Measurements from ENCODE around the gene ULK2. TPM values are rescaled to one million over a fixed set of nuclear protein-coding genes. Genes with fewer than 3 reads are reported as not detected.
A peak's percentile ranks its signal among the peaks of the same experiment; 100 is the strongest.
"Not testable (repeated sequence)": the region's sequence is repeated elsewhere in the genome, so short reads cannot be mapped to it uniquely, and the experiment has no call there.

ULK2 gene
- total RNA-seq, 8 experiments from 2014 or later: 3.3 to 32.7 (median 22.4) TPM

GRCh38 chr17:19771971-19772630, 95.6 kb downstream of the ULK2 start:
- peaks cover 0 to 8% of the 10 kb centered on the region in 2 donors for H3K4me1 ChIP-seq (replicated peaks in 1 of 2)
- 10 to 92% (median 66%) methylated on average over 1 to 6 of the region's 7 CpGs for WGBS, 10 experiments
- H3K27ac ChIP-seq: no peak overlapping the region
- no peak for ATAC-seq (replicated peaks in 6 of 8)
- in situ Hi-C loops (cut with MboI; ENCODE audit: low pct_unique_long_range_greater_than_20kb in 2 of 9, low sequenced_read_pairs in 9 of 9, unreplicated experiment in 9 of 9): loop anchor here in 8 of 9 experiments (25.0 kb wide), 2 partner anchors 260 to 410 kb away; partner anchors contain the start of gene B9D1 (in 8 of the 8)
- H3K4me3 ChIP-seq: no peak overlapping the region

GRCh38 chr17:19770985-19771735, 96.6 kb downstream of the ULK2 start:
- in situ Hi-C loops (cut with MboI; ENCODE audit: low pct_unique_long_range_greater_than_20kb in 2 of 9, low sequenced_read_pairs in 9 of 9, unreplicated experiment in 9 of 9): loop anchor here in 8 of 9 experiments (25.0 kb wide), 2 partner anchors 259 to 409 kb away; partner anchors contain the start of gene B9D1 (in 8 of the 8)
- Histone ChIP-seq H3K4me1 (replicated peaks in 1 of 2) (peaks cover 0 to 8% of the 10 kb centered on the region in 2 donors), H3K4me3 (no peak overlapping the region), H3K27ac (no peak overlapping the region)
- WGBS, 10 experiments: 20 to 100% (median 70%) methylated on average over 1 to 5 of the region's 6 CpGs; no CpG with 5 or more reads in 2 of the 10 experiments
- no peak for ATAC-seq (replicated peaks in 6 of 8)

DNA sequence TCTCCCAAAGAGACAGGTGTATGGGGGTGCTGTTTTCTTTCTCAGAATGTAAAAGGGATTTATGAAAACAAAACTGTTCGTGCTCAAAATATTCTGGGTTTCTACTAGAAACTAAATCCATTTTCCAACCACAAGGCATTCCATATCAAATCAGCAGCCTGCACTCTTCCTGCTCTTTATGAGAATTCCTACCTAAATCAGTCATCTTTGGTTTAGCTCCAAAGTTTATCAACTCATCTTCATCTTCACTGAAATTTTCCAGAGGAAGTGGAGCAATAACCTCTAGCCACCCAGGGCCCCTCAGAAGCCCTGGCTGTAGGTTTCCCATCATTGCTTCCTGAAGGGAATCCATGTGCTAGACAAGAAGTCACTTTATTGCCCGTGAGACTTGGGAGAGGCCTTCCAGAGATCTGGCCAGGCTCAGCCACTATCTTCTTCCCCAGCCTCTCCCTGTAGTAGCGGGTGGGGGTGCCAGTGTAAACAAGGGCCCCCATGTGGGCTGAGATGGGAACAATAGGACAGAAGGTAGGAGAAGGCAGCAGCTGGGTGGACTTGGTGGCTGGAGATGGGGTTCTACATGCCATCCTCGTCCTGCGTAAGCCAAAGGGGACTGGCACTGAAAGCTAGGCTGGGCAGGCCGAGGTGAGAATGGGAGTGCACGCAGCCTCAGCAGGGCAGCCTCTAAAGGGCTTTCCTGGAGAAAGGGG, 97.6 kb downstream of the ULK2 start:
- Histone ChIP-seq H3K27ac (no peak overlapping the region), H3K4me1 (replicated peaks in 1 of 2) (peaks cover 0 to 8% of the 10 kb centered on the region in 2 donors), H3K4me3 (no peak overlapping the region)
- in situ Hi-C loops (cut with MboI; ENCODE audit: low pct_unique_long_range_greater_than_20kb in 2 of 9, low sequenced_read_pairs in 9 of 9, unreplicated experiment in 9 of 9): loop anchor here (5.0 to 25.0 kb wide), 4 partner anchors 255 to 408 kb away; partner anchors contain the start of gene B9D1 (in 8 of the 9)
- ATAC-seq (replicated peaks in 6 of 8): no peak
- 0 to 100% (median 89%) methylated on average over 1 to 4 of the region's 7 CpGs for WGBS, 10 experiments

DNA sequence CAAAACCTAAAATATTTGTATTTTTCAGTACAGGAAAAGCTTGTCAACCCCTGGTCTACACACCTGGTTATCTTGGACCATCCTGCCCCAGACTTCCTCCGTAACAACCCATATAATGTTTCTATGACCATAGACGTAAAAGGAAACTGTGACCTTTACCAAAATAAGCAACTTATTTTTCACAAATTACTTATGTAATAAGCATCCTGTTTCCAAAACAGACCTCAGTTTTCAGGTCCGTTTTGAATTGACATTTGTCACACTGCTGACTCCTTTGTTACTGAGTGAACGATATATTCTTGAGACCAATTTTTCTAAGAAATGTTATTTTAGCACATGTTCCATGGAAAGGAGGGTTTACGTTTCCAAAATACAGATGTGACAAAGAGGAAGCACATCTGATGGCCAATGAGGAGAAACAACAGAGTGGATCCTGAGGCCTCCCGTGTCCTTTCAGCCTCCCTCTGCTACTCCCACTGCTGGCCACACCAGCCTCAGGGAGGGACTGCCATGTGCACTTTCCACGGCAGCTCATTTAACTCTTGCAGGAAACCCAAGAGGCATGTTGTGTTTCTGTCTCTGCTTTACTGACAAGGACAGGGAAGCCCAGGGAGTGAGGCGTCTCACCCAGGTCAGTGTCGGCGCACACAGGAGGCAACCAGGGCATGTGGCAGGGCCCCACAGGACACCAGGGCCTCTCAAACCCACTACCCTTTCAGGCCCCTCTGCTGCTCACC, 99.5 kb downstream of the ULK2 start:
- peaks cover 0 to 8% of the 10 kb centered on the region in 2 donors for H3K4me1 ChIP-seq (replicated peaks in 1 of 2)
- H3K4me3 ChIP-seq: no peak overlapping the region
- WGBS, 10 experiments: 23 to 100% (median 75%) methylated on average over 1 to 9 of the region's 10 CpGs; no CpG with 5 or more reads in 1 of the 10 experiments
- in situ Hi-C loops (cut with MboI; ENCODE audit: low pct_unique_long_range_greater_than_20kb in 2 of 9, low sequenced_read_pairs in 9 of 9, unreplicated experiment in 9 of 9): loop anchor here (5.0 to 25.0 kb wide), 4 partner anchors 253 to 406 kb away; partner anchors contain the start of gene B9D1 (in 8 of the 9)
- no peak for ATAC-seq (replicated peaks in 6 of 8)
- H3K27ac ChIP-seq: no peak overlapping the region

DNA sequence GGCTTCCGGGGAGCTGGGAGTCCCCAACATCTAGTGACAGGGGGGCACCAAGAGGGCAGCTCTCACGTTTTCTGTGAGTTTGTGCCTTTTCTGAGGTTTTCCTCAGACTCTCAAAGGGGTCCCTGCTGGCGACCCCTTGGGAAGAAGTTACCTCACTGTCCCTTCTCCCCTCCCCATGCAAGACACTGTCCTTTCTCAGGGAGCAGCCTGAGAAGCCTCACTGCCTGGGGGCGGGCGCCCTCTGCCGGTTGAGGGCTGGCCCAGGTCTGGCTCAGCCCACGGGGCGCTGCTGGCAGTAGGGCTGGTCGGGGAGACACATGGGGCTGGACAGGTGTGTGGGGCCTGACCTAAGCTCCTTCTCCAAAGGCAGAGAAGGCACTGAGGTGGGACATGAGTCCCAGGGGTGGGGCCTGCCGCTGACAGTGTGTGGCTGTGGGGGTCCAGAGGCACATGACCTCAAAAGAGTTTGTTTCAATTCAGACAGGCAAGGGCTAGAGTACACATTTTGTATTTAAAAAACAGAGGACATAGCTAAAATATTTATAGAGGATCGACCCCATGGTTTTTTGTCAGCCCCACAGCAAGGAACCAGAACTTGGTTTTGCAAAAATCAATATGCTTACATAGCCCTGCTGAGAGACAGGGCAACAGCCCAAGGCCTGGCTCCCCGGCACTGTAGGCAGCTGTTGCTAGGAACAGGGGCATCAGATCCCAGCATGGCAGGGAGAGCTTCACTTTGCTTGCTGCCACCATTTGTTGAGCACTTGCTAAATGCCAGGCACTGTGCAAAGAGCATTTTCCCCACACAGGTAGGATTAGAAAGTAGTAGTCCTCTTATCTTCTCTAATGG, 101.1 kb downstream of the ULK2 start:
- in situ Hi-C loops (cut with MboI; ENCODE audit: low pct_unique_long_range_greater_than_20kb in 2 of 9, low sequenced_read_pairs in 9 of 9, unreplicated experiment in 9 of 9): loop anchor here (5.0 to 25.0 kb wide), 4 partner anchors 252 to 404 kb away; partner anchors contain the start of gene B9D1 (in 8 of the 9)
- H3K4me3 ChIP-seq: no peak overlapping the region
- 0 to 100% (median 33%) methylated on average over 1 to 8 of the region's 12 CpGs; no CpG with 5 or more reads in 5 of the 10 experiments for WGBS, 10 experiments
- peak; percentile 87 to 96 (median 93) for ATAC-seq (replicated peaks in 6 of 8)
- no peak overlapping the region for H3K27ac ChIP-seq
- peaks cover 0 to 8% of the 10 kb centered on the region in 2 donors for H3K4me1 ChIP-seq (replicated peaks in 1 of 2)

DNA sequence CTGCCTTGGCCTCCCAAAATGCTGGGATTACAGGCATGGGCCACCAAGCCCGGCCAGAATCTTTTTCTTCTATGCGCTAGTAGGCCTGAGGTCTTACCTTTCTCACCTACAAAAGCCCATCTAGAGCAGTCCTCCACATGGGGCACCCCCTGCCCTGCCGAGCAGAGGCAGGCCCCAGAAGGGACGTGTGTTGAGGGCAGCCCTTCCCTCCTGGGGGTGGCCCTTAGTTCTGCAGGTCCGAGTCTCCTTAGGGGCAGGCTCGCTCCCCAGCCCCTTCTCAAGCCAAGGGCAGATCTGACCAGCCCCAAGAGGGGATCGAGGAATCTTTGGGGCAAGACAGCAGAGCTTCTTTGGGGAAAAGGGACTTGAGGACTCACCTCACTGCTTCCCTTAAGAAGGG, 101.7 kb downstream of the ULK2 start:
- Histone ChIP-seq H3K4me1 (replicated peaks in 1 of 2) (peaks cover 0 to 8% of the 10 kb centered on the region in 2 donors), H3K27ac (no peak overlapping the region), H3K4me3 (no peak overlapping the region)
- WGBS, 10 experiments: 80 to 100% (median 87%) methylated on average over 1 to 3 of the region's 7 CpGs; no CpG with 5 or more reads in 7 of the 10 experiments
- in situ Hi-C loops (cut with MboI; ENCODE audit: low pct_unique_long_range_greater_than_20kb in 2 of 9, low sequenced_read_pairs in 9 of 9, unreplicated experiment in 9 of 9): loop anchor here (5.0 to 25.0 kb wide), 4 partner anchors 251 to 404 kb away; partner anchors contain the start of gene B9D1 (in 8 of the 9)
- peak in 3 of 8 experiments; percentile 3 to 11 (median 8) for ATAC-seq (replicated peaks in 6 of 8)

DNA sequence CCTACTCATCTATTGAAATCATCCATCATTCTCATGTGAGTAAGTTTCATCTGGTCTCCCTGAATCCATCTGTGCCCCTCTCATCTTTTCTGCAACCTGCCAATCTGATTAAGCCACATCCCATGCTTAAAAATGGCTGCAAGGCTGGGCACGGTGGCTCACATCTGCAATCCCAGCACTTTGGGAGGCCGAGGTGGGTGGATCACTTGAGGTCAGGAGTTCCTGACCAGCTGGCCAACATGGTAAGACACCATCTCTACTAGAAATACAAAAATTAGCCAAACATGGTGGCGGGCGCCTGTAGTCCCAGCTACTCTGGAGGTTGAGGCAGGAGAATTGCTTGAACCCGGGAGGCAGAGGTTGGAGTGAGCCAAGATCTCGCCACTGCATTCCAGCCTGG, 103.7 kb downstream of the ULK2 start:
- in situ Hi-C loops (cut with MboI; ENCODE audit: low pct_unique_long_range_greater_than_20kb in 2 of 9, low sequenced_read_pairs in 9 of 9, unreplicated experiment in 9 of 9): loop anchor here in 8 of 9 experiments (10.0 to 25.0 kb wide), 3 partner anchors 249 to 402 kb away; partner anchors contain the start of gene B9D1 (in 8 of the 8)
- ATAC-seq (replicated peaks in 6 of 8); H3K4me3 ChIP-seq; H3K27ac ChIP-seq; H3K4me1 ChIP-seq (replicated peaks in 1 of 2): not testable (repeated sequence)
- WGBS, 10 experiments: 71 to 100% (median 83%) methylated on average over 1 to 2 of the region's 6 CpGs; no CpG with 5 or more reads in 5 of the 10 experiments

GRCh38 chr17:19763416-19763815, 104.3 kb downstream of the ULK2 start:
- in situ Hi-C loops (cut with MboI; ENCODE audit: low pct_unique_long_range_greater_than_20kb in 2 of 9, low sequenced_read_pairs in 9 of 9, unreplicated experiment in 9 of 9): loop anchor here in 8 of 9 experiments (10.0 to 25.0 kb wide), 3 partner anchors 249 to 401 kb away; partner anchors contain the start of gene B9D1 (in 8 of the 8)
- no peak overlapping the region for H3K4me3 ChIP-seq
- H3K4me1 ChIP-seq (replicated peaks in 1 of 2): peaks cover 0 to 8% of the 10 kb centered on the region in 2 donors
- 67 to 100% (median 80%) methylated on average over 1 to 2 of the region's 2 CpGs; no CpG with 5 or more reads in 7 of the 10 experiments for WGBS, 10 experiments
- ATAC-seq (replicated peaks in 6 of 8): no peak
- H3K27ac ChIP-seq: no peak overlapping the region

GRCh38 chr17:19762515-19762961, 105.2 kb downstream of the ULK2 start:
- Histone ChIP-seq H3K27ac (no peak overlapping the region), H3K4me3 (no peak overlapping the region), H3K4me1 (replicated peaks in 1 of 2) (peaks cover 0 to 4% of the 10 kb centered on the region in 2 donors)
- ATAC-seq (replicated peaks in 6 of 8): peak; percentile 58 to 84 (median 78)
- WGBS, 10 experiments: 0 to 100% (median 33%) methylated on average over 1 to 4 of the region's 15 CpGs; no CpG with 5 or more reads in 4 of the 10 experiments
- in situ Hi-C loops (cut with MboI; ENCODE audit: low pct_unique_long_range_greater_than_20kb in 2 of 9, low sequenced_read_pairs in 9 of 9, unreplicated experiment in 9 of 9): loop anchor here in 8 of 9 experiments (10.0 to 25.0 kb wide), 3 partner anchors 248 to 400 kb away; partner anchors contain the start of gene B9D1 (in 8 of the 8)

GRCh38 chr17:19760746-19761145, 107.0 kb downstream of the ULK2 start:
- Histone ChIP-seq H3K27ac (no peak overlapping the region), H3K4me3 (no peak overlapping the region), H3K4me1 (replicated peaks in 1 of 2) (no peaks in the 10 kb centered on the region)
- in situ Hi-C loops (cut with MboI; ENCODE audit: low pct_unique_long_range_greater_than_20kb in 2 of 9, low sequenced_read_pairs in 9 of 9, unreplicated experiment in 9 of 9): loop anchor here in 8 of 9 experiments (10.0 to 25.0 kb wide), 3 partner anchors 246 to 398 kb away; partner anchors contain the start of gene B9D1 (in 8 of the 8)
- 33 to 92% (median 79%) methylated on average over 1 to 8 of the region's 9 CpGs; no CpG with 5 or more reads in 2 of the 10 experiments for WGBS, 10 experiments
- no peak for ATAC-seq (replicated peaks in 6 of 8)

All from motor neuron (in vitro differentiated cells).